Peyer's patch (tissue), 4 donors: ENCODE data around the gene PPM1A.

ENCODE experiments used
- POLR2A ChIP-seq, 2 donors: fragments of 450-650 bp; IDR thresholded peaks; one replicate each; pipeline ENCODE4 v1.5.1; 2017; ENCODE audit warnings: antibody characterized with exemption in 2 of 2, mild to moderate bottlenecking in 2 of 2, moderate library complexity in 2 of 2
- TF ChIP-seq, protein P1 (sequence below), 6 experiments: fragments of 450-650 bp in 4 of 6; fragments of 200-600 bp in 2 of 6; sonication (generic) in 1 of 6; IDR thresholded peaks; one replicate each; pipeline ENCODE4 v1.5.1; 2017 to 2019; ENCODE audit warnings: antibody characterized with exemption in 6 of 6, mild to moderate bottlenecking in 3 of 6, moderate library complexity in 1 of 6

DNA sequence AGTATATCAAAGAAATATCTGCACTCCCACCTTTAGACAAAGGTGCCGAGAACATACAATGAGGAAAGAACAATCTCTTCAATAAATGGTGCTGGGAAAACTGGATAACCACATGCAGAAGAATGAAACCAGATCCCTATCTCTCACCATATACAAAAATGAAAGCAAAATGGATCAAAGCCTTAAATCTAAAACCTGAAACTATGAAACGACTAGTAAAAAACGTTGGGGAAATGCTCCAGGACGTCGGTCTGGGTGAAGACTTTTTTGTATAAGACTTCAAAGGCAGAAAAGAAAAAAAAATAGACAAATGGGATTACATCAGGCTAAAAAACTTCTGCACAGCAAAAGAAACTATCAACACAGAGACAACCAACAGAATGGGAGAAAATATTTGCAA, 83.8 kb downstream of the PPM1A start:
- TF ChIP-seq, protein P1, sequence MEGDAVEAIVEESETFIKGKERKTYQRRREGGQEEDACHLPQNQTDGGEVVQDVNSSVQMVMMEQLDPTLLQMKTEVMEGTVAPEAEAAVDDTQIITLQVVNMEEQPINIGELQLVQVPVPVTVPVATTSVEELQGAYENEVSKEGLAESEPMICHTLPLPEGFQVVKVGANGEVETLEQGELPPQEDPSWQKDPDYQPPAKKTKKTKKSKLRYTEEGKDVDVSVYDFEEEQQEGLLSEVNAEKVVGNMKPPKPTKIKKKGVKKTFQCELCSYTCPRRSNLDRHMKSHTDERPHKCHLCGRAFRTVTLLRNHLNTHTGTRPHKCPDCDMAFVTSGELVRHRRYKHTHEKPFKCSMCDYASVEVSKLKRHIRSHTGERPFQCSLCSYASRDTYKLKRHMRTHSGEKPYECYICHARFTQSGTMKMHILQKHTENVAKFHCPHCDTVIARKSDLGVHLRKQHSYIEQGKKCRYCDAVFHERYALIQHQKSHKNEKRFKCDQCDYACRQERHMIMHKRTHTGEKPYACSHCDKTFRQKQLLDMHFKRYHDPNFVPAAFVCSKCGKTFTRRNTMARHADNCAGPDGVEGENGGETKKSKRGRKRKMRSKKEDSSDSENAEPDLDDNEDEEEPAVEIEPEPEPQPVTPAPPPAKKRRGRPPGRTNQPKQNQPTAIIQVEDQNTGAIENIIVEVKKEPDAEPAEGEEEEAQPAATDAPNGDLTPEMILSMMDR (IDR thresholded peaks at IDR 0.05), result no peak
- no peak for TF ChIP-seq POLR2A (IDR thresholded peaks at IDR 0.05)
